GM19023 (cell line): ENCODE results near the gene ZNF670.

Experiments
- ATAC-seq: cut with Tn5 transposase; IDR thresholded peaks from one replicate; pipeline ENCODE4 v1.9.1; 2021; ENCODE audit warnings: mild to moderate bottlenecking, moderate library complexity; ENCODE audit not compliant: unreplicated experiment

Gene ZNF670

DNA sequence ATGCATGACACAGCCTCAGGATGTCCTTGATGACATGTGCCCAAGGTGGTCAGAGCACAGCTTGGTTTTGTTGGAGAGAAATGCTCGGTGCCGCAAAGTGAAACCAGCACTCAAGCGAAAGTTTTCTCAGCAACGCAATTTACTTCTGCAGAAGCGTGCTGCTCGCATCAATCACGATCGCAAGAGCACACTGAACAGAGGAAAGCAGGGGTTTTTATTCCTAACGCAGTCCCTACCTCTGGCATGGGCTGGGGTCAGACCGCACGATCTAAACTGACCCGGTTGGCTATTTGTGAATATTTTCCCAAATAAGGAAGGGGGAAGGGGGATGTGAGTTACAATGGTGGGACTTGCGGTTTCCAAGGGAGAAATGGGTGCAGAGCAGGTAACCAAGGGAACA, 26.4 kb upstream of the ZNF670 start:
- ATAC-seq, result no peak

DNA sequence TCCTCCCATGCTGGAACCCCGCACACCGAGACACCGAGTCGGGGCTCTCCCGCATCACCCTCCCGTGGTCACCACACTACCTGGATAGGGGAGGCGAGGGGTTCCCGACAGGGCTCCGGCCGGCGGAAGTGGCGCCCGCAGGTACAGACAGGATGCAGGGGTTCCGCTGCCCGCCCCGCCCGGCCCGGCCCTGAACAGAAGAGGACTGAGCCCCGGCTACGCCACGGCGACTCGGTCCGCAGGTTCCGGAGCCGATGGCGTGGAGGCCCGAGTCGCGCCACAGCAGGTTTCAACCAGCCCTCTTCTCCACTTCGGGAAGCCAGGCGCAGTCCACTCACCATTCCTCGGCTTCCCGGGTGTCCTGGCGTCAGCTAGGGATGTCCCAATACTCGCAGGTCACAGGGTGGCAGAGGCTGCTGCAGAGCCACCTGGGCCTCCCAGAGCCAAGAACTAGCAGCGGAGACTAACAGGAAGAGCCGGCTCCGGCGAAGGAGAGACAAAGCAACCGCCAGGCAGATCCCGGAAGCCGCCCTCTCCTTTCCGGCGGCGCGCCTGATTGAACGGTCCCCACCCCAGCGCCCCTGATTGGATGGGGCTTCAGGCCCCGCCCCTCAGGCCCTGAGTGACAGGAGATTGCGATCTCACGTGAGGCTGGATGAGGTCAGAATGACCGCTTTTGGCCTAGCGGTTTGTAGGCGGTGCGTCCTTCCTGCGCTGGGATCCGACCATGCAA, 25.4 kb upstream of the ZNF670 start, which contains the start of gene ZNF669:
TSS of gene ZNF669 (minus strand) at position 498 of the 733 bp plus-strand sequence. CDS start at position 341, 157 bp downstream.
- ATAC-seq, result peak; percentile 99

- no peak for ATAC-seq
Observed at GRCh38 chr1:247102381-247102780, 23.8 kb upstream of the ZNF670 start.

DNA sequence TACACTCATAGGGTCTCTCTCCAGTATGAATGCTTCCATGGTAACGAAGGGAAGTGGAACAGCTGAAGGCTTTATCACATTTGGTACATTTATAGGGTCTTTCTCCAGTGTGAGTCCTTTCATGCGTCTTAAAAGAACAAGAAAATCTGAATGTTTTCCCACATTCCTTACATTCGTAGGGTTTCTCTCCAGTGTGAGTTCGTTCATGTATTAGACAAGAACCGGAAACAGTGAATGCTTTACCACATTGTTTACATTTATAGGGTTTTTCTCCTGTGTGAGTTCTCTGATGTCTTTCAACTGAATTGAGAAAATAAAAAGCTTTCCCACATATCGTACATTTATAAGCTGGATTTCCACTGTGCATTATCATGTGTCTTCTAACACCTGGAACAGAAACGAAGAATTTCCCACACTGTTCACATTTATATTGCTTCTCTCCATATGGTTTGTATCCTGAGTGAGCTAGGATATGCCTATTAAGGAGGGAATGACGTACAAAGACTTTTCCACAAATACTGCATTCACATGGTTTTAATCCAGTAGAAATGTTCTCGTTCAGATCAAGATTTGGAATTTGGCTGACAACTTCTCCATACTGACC, 22.2 kb upstream of the ZNF670 start:
- no peak for ATAC-seq

- no peak for ATAC-seq
Observed at GRCh38 chr1:247096958-247097357, 18.3 kb upstream of the ZNF670 start.

- ATAC-seq, result no peak
Observed at GRCh38 chr1:247096544-247096943, 17.9 kb upstream of the ZNF670 start.

GRCh38 chr1:247096112-247096511, 17.5 kb upstream of the ZNF670 start:
- ATAC-seq, result no peak

GRCh38 chr1:247090455-247090854, 11.8 kb upstream of the ZNF670 start:
- ATAC-seq, result no peak

- ATAC-seq, result no peak
Observed at GRCh38 chr1:247089616-247090375, 11.2 kb upstream of the ZNF670 start.

DNA sequence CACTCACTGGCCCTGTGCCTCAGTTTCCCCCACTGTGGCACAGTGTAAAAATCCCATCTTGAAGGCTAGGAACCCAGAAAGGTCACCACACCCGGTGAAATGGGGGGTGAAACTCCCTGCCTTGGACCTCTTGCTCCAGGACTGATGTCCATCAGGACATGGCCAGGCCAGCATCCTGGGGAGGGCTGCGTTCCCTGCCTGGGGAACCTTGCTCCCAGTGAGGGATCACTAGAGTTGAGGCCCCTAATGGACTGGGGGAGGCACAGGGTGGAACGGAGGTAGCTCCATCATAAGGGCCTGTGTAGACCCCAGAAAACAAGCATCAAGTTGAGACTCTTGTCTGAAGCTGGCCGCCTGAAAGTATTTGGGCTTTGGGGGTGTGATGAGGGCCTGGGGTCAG, 10.4 kb upstream of the ZNF670 start:
- ATAC-seq, result no peak

- ATAC-seq, result no peak
Observed at GRCh38 chr1:247087256-247087655, 8.6 kb upstream of the ZNF670 start.

- no peak for ATAC-seq
Observed at GRCh38 chr1:247085310-247085709, 6.7 kb upstream of the ZNF670 start.

GRCh38 chr1:247084771-247085170, 6.2 kb upstream of the ZNF670 start:
- no peak for ATAC-seq

- no peak for ATAC-seq
Observed at GRCh38 chr1:247079141-247079874, 697 bp upstream of the ZNF670 start.

DNA sequence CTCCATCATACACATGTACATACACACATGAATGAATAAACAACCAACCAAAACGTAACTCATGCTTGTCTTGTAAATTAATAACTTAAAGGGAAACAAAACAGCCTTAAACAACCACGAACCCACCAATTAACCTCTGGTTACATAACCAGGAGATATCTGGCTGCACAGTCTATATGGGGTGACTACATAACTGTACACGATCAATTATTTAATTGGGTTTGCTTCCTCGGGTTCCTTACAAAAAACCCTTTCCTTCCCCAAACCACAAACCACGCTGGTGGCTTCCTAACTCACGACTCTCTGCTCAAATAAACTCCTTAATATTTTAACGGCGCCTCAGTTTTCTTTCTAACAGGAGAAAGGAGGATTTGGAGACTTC, 744 bp downstream of the ZNF670 start:
- ATAC-seq, result peak; percentile 2

DNA sequence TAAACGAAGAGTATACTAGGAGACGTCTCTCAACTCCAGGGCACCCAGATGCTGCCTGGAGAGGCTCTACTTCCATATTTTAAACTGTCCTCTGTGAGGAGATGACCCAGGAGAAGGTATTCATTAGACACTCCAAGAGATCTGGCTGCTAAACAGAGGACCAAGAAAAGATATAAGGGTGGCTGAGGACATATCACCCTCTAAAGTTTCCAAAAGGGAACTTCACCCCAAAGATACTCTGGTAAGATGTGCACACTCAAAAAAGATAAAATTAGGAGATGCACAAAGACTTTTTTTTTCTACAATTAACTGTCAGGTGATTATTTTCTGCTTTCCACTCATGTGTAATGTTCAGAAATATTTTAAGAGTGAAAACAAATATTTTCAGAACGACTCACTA, 1.4 kb downstream of the ZNF670 start:
- ATAC-seq, result no peak

DNA sequence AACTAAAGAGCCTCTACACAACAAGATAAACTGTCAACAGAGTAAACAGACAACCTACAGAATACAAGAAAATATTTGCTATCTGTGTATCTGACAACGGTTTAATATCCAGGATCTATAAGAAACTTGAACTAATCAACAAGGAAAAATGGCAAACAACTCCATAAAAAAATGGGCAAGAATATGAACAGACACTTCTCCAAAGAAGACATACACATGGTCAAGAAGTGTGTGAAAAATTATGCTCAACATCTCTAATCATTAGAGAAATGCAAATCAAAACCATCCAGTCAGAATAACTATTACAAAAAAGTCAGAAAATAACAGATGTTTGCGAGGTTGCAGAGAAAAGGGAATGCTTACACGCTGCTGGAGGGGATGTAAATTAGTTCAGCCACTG, 8.0 kb downstream of the ZNF670 start:
- no peak for ATAC-seq

- ATAC-seq, result no peak
Observed at GRCh38 chr1:247064304-247064703, 14.3 kb downstream of the ZNF670 start.

GRCh38 chr1:247060771-247061170, 17.8 kb downstream of the ZNF670 start:
- no peak for ATAC-seq

GRCh38 chr1:247056071-247056470, 22.5 kb downstream of the ZNF670 start:
- ATAC-seq, result no peak

- no peak for ATAC-seq
Observed at GRCh38 chr1:247054992-247055415, 23.6 kb downstream of the ZNF670 start.
